ENCODE results near the gene RFTN1.
A peak's percentile ranks its signal among the peaks of the same experiment; 100 is the strongest.

RFTN1 gene

DNA sequence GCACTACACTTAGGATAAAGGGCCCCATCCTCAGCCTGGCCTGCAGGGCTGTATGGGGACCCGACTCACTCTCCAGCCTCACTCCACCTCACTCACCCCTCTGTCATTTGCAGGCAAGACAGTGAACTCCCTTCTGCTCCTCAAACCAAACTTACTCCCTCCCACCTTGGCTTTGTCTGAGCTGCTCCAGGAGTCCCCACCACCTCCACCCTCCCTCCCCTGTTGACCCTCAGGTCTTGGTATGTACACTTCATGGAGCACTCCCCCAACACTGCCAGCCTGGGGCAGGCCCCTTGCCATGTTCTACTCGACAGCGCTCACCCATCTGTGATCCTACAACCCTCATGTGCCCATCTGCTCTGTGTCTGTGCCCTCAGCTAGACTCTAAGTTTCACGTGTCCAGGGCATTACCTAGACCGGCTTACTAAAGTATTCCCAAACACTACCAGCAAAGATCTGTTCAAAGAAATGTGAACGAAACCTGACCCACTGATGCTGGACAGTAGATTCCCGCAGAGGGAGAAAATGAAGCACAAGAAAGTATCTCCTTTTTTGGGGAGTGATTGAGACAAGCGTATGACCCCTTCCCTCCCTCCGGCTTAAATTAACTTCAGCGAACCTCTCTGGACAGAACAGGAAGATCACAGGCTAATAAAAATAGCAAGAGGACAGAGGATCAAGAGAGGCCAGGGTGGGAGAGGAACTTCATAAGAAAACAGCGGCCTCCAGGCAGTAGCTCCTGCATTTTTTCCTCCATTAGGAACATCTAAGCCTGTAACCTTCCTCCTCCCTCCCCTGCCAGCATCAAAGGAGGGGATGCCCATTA is 113.2 kb downstream of the RFTN1 start:
- no peak for DNase-seq

GRCh38 chr3:16399473-16399872 is 114.0 kb downstream of the RFTN1 start:
- DNase-seq: peak; percentile 42

- DNase-seq: no peak
Observed at GRCh38 chr3:16398648-16399047, 114.9 kb downstream of the RFTN1 start.

- DNase-seq: no peak
Observed at GRCh38 chr3:16396202-16396601, 117.3 kb downstream of the RFTN1 start.

DNA sequence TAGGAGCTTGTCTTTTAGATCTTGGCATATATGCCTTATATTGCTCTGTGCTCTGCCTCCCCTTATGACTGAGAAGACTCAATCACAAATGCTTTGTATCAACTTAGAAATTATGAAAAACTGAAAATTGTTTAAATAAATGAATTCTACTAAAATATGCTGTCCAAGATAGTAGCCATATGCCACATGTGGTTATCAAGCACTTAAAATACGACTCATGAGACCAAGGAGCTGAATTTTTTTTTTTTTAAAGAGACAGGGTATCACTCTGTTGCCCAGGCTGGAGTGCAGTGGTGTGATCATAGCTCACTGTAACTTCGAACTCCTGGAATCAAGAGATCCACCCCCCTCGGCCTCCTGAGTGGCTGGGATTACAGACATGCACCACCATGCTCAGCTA is 118.3 kb downstream of the RFTN1 start:
- DNase-seq: no peak

DNA sequence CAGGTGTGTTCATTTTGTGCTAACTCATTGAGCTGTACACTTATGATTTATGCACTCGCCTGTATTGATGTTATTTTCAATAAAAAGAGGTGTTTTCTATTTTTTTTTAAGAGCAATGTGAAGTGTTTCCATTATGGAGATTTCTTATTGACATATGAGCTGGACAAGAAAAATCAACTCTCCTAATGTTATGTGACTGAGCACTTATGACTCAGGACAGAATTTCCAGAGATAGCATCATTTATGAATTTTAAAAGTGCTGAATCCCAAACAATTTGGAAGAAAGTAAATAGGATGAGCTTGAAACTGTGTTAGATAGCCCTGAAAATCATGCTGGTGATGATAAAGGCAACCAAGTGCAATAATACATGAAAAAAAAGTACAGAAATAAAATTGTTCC is 118.9 kb downstream of the RFTN1 start:
- no peak for DNase-seq

- no peak for DNase-seq
Observed at GRCh38 chr3:16392717-16393116, 120.8 kb downstream of the RFTN1 start.

DNA sequence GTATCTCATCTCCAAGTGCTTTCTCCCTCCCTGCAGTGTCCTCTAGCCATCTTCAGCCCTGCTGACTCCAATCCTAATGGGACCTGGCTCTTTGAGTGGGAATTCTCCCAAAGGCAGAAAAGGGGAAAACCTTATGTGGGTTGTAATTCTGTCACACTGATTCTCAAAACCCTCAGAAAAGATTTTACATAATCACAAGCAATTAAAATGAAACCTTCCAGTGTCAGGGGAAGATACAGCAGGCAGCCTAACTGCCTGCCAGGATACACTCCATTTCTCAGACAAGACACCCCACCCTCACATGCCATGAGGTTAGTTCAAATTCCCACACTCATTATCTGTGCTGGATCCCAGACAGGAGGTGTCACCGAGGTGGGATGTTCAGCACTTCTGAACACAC is 121.4 kb downstream of the RFTN1 start:
- no peak for DNase-seq

DNA sequence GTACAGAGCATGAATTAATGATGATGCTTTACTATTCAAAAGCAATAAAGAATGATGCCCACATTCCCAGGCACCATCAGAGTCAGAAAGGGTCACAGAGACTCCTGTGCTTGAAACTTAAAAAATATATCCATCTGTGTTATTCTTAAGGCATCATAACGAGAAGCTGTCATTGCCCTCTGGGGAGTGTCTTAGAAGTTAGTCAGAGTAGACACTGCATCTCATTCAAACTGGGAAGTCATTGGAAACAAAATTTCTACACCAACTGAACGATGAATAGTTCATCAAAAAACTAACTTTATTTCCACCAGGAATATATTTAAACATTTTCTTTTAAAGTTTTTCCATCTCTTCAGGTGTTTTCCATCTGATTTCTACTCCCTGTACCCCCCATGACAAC is 122.9 kb downstream of the RFTN1 start:
- DNase-seq: no peak

- no peak for DNase-seq
Observed at GRCh38 chr3:16388850-16389441, 124.6 kb downstream of the RFTN1 start.

DNA sequence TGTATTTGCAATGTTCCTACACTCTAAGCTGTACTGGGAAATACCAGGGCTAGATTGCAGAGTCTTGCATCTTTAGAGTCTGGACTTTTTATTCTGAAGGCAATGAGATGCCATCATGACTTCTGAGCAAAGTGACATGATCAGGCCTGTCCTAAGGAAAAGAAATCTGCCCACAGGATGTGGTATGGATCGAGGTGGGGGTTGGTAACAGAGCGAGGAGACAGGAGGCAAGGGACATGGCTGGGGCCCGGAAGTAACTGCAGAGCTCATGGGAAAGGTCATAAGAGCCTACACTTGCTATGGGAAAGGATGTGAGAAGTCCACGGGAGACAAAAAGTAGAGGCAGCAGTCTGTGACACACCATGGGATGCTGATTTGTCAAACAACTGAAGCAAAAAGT is 126.9 kb downstream of the RFTN1 start:
- no peak for DNase-seq

DNA sequence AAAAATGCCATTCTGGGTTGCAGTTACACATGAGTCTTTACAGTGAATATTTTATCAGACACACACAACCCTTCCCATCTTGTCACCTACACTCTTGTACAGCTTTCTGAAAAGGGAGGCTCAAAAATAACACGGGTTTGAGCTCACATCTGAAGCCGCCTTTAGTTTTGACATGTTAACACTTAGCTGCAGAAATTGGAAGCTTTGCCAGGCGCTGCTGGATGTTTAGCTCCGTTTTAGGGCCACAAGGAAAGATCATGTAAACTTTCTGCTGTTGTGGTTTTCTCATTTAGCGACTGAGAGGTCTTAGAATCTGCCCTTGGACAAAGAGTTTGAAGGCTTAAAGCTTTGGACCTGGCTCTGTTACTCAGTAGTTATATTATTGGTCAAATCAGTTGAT is 128.3 kb downstream of the RFTN1 start:
- no peak for DNase-seq

GRCh38 chr3:16383864-16384263 is 129.6 kb downstream of the RFTN1 start:
- no peak for DNase-seq

DNA sequence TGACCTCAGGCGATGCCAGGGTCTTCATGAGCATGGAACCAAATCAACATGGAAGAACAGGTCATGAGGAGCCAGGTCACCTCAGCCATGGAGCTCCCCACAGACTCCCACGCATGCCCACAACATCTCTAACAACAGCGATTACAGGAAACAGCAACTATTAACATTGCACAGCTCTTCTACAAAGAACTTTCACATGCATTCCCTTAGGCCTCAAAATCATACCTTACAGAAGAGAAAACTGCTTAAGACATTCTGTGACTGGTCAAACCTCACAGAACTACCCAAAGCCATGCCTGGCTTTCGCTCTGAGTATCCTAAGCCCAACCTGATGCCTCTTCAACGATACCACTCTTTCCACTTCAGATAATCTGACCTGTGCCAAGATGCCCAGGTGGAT is 130.7 kb downstream of the RFTN1 start:
- no peak for DNase-seq

DNA sequence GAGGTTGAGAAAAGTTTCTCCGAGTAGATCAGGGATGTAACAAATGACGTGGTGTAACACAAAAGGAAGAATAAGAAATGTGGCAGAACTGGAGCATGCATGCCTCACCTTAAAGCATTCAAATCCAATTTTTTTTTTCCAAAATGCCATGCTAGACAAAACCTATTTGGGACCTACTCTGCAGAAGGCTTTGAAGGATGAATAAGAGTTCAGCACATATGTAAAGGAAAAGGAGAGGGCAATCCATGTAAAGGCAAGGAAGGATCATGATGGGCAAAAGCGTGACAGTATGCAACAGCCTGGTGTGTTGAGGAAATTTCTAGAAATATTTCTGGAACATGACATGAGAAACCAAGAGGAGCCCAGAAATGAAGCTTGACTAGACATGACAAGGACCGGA is 132.1 kb downstream of the RFTN1 start:
- DNase-seq: no peak

DNA sequence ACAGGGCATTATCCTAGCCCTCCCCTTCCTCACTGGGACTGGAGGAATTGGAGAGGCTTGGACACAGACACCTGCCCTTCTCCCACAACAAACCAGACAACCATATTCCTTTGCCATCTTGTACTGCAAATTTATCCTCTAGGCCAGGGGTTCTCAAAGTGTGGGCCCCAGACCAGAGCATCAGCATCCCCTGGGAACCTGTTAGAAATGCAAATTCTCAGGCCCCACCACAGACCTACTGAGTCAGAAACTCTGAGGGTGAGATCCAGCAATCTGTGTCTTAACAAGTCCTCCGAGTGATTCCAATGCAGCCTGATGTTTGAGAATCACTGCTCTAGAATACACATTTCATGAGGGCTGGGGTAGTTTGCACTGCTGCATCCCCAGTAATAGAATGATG is 133.1 kb downstream of the RFTN1 start:
- no peak for DNase-seq

DNA sequence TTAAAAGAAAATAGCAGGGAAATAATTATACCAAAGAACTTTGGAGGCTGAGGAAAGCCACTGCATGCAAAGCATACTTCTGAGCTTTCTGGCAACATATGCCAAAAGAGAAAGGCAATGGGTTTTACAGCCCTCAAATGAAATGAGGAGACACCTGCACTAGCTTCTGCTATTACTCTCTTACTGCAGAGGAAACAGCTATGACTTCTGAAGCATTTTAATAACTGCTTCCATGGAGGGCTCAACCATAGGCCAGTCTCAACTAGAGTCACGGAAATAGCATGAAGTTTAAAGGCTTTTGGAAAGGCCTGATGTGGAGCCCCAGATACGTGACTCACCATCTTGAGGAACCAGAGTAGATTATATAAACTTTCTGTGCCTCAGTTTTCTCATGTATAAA is 133.7 kb downstream of the RFTN1 start:
- no peak for DNase-seq

DNA sequence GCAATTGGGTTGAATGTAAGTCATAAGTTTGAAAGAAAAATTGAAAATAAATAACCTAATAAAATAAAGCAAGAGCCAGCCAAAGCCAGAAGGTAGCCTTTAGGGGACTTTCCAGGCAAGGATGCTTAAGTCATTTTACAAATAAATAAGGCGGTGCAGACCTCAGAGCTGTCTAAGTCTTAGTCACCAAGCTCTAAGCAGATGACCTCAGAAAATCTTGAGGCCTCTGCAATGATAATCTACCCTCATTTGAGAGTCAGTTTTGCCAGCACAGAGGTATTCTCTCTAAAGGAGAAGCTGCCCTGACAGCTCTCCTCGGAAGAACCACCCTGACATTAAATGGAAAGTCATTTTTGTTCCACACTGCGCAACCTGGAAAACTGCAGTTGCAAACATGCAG is 134.6 kb downstream of the RFTN1 start:
- DNase-seq: no peak

GRCh38 chr3:16378415-16378814 is 135.1 kb downstream of the RFTN1 start:
- no peak for DNase-seq

DNA sequence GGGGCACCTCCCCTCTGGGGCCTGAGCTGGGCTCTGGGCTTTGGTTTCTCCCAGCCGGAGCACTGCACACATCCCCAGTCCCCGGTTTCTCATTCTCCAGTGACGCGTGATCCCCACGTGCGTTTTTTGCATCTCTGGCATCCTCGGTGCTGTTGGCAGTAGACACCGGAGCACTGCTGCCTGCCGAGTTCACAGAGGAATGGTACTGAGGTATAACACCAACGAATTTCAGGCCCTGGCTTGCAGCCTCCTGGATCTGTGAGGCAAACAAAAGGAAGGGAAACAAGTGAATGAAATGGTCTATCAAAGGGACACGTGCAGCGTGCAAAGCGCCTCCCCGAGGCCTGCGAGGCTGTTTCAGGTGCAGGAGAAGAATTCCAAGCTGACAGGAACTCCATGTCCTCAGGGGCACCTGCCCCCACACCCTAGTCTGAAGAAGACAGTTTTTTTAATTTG is 135.6 kb downstream of the RFTN1 start:
- no peak for DNase-seq

DNA sequence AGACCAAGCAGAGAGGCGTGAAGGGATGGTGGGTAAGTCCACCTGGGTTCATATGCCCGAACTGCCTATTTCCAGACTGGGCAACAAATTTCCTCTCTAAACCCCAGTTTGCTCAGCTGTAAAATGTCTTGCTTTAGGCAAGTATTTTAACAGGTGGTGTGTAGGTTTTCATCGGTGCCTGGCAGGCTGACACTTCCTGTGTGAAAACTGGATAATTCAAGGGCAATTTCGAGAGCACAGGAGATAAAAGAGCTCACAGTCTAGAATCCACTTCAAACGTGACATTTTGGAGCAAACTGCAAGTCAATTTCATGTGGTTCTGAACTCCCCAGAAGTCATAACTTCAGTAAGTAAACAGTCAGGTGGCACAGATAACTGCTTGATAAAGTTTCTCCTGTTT is 136.3 kb downstream of the RFTN1 start:
- peak; percentile 1 for DNase-seq

DNA sequence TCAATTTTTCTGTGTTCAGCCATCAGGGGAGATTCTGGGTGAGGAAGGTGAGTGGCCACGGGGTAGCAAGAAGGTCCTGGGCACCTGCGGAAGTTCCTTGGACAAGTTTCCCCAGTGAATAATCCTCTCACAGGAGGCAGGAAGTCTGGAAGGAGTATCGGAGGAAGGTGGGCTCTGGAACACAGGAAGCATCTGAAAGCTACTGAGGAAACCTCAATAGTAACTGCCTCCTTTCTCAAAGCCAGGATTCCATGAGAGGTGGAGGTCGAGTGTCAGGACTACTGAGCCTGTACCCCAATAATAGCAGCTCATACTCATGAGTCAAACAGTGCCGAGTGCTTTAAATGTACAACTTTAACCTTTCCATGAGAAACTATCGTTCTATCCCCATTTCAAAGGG is 137.6 kb downstream of the RFTN1 start:
- DNase-seq: no peak

- no peak for DNase-seq
Observed at GRCh38 chr3:16374935-16375245, 138.6 kb downstream of the RFTN1 start.

DNA sequence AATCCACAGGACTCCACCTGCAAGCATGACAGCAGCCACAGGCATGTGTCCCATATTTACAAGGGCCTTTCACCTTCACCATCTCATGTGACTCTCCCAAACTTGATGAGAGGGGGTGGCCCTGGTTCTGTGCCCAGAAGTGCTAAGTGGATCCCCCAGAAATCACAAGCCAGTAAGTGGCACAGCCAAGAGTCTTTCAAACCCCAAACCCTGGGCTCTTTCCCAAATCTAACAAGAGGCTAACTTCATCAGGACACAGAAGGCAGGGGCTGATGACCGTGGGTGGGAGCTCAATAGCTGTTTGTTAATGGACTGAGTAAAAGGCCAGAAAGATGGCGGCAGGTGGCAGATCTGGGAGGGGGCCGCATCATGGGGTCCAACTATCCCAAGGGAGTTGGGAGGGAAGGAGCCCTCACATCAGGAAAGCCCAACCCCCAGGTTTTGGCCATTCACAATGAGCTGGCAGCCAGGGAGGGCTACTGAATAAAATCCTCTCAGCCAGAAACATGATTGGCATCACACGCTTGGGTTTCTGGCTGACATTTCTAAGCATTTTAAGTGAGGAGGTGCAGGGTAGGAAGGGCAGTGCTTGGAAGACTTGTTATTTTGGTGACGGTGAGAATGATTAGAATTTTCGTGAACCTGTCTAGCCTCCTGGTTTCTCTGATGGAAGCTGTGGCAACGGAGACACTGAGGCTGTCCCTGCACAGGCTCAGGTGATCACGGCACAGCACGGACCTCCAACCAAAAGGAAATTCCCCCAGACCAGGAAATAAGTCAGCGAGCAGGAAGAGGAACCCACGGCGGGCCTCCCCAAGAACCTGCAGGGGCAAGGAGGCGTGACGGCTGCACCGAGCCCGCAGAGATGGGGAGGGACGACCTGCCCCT is 139.2 kb downstream of the RFTN1 start:
- DNase-seq: no peak

Measured in DMS53 (cell line).